Endothelial cell of umbilical vein (primary cell): ENCODE results near the gene EFNA2.

ENCODE experiments used
- EZH2 ChIP-seq: IDR thresholded peaks from 2 replicates; pipeline ENCODE4 v1.6.1; 2012; ENCODE audit warnings: borderline replicate concordance, low read depth, mild to moderate bottlenecking, moderate library complexity, low read length, inconsistent platforms; ENCODE audit not compliant: severe bottlenecking
- POLR2AphosphoS5 ChIP-seq: IDR thresholded peaks from 2 replicates; pipeline ENCODE4 v1.6.1; 2012; ENCODE audit warnings: low read depth, mild to moderate bottlenecking, control low read depth, low read length, moderate library complexity; ENCODE audit not compliant: insufficient read depth

DNA sequence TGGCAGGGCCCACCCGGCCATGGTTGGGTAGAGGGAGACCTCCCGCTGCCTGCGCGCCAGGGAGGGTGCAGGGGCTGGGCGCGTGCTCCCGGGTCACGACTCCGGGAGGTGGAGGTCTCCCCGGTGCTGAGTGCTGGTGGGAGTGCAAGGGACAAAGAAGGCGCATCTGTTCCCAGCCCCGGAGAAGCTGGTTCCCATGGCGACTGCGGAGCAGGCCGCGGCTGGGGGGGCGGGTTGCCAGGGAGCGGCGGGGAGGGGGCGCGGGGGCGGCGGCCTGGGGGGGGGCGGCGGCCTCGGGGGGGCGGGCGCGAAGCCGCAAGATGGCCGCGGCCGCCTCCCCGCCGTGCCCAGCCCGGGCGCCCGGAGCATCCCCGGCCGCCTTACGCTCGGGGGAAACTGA is 49.1 kb upstream of the EFNA2 start:
- no peak for TF ChIP-seq EZH2
- no peak for TF ChIP-seq POLR2AphosphoS5
